HG03432 (cell line): ENCODE data around the gene DNAH12.

Source experiments
- ATAC-seq: cut with Tn5 transposase; IDR thresholded peaks from one replicate; pipeline ENCODE4 v1.9.1; 2021; ENCODE audit warnings: mild to moderate bottlenecking, moderate library complexity; ENCODE audit not compliant: unreplicated experiment

The DNAH12 gene

GRCh38 chr3:57256844-57257243 is 287.3 kb downstream of the DNAH12 start:
- no peak for ATAC-seq

- ATAC-seq: no peak
Measured at GRCh38 chr3:57252404-57252803, 291.7 kb downstream of the DNAH12 start.

GRCh38 chr3:57244946-57245345 is 299.2 kb downstream of the DNAH12 start:
- ATAC-seq: no peak
